ENCODE data around the gene ERVW-1.
"Not testable (repeated sequence)": the region's sequence is repeated elsewhere in the genome, so short reads cannot be mapped to it uniquely, and the experiment has no call there.

Gene ERVW-1

GRCh38 chr7:92475261-92475770, 2.4 kb downstream of the ERVW-1 start:
- no CpG with 5 or more reads among the region's 12 CpGs for WGBS (ENCODE audit: insufficient coverage, insufficient read length)
- not testable (repeated sequence) for H3K4me3 ChIP-seq (ENCODE audit: low read length); H3K36me3 ChIP-seq (ENCODE audit: control insufficient read depth, insufficient read depth, low read length); DNase-seq (ENCODE audit: low read depth, low spot score); H3K27ac ChIP-seq (ENCODE audit: low read length); H3K9me3 ChIP-seq (ENCODE audit: control insufficient read depth, insufficient read depth, low read length); H3K27me3 ChIP-seq (ENCODE audit: control insufficient read depth, insufficient read depth, low read length); H3K4me1 ChIP-seq (ENCODE audit: control insufficient read depth, insufficient read depth, low read length)

GRCh38 chr7:92473989-92474388, 3.8 kb downstream of the ERVW-1 start:
- H3K27me3 ChIP-seq (ENCODE audit: control insufficient read depth, insufficient read depth, low read length); H3K27ac ChIP-seq (ENCODE audit: low read length); H3K36me3 ChIP-seq (ENCODE audit: control insufficient read depth, insufficient read depth, low read length); DNase-seq (ENCODE audit: low read depth, low spot score); H3K4me1 ChIP-seq (ENCODE audit: control insufficient read depth, insufficient read depth, low read length); H3K9me3 ChIP-seq (ENCODE audit: control insufficient read depth, insufficient read depth, low read length); H3K4me3 ChIP-seq (ENCODE audit: low read length): not testable (repeated sequence)
- WGBS (ENCODE audit: insufficient coverage, insufficient read length): no CpG with 5 or more reads among the region's 10 CpGs

GRCh38 chr7:92468589-92468988, 9.2 kb downstream of the ERVW-1 start:
- WGBS (ENCODE audit: insufficient coverage, insufficient read length): no CpG with 5 or more reads among the region's 9 CpGs
- H3K36me3 ChIP-seq (ENCODE audit: control insufficient read depth, insufficient read depth, low read length); DNase-seq (ENCODE audit: low read depth, low spot score): not testable (repeated sequence)

GRCh38 chr7:92466682-92467081, 11.1 kb downstream of the ERVW-1 start:
- no CpG with 5 or more reads among the region's 2 CpGs for WGBS (ENCODE audit: insufficient coverage, insufficient read length)
- H3K27me3 ChIP-seq (ENCODE audit: control insufficient read depth, insufficient read depth, low read length): no peaks in the 10 kb centered on the region

More at GRCh38 chr7:92468589-92468988, 9.2 kb downstream of the ERVW-1 start:
- H3K4me1 ChIP-seq (ENCODE audit: control insufficient read depth, insufficient read depth, low read length); H3K27ac ChIP-seq (ENCODE audit: low read length); H3K27me3 ChIP-seq (ENCODE audit: control insufficient read depth, insufficient read depth, low read length); H3K9me3 ChIP-seq (ENCODE audit: control insufficient read depth, insufficient read depth, low read length); H3K4me3 ChIP-seq (ENCODE audit: low read length): not testable (repeated sequence)

GRCh38 chr7:92464515-92464914, 13.2 kb downstream of the ERVW-1 start:
- Histone ChIP-seq H3K4me1 (ENCODE audit: control insufficient read depth, insufficient read depth, low read length) (no peaks in the 10 kb centered on the region), H3K4me3 (ENCODE audit: low read length) (no peak overlapping the region), H3K36me3 (ENCODE audit: control insufficient read depth, insufficient read depth, low read length) (no peaks in the 10 kb centered on the region), H3K27me3 (ENCODE audit: control insufficient read depth, insufficient read depth, low read length) (no peaks in the 10 kb centered on the region), H3K9me3 (ENCODE audit: control insufficient read depth, insufficient read depth, low read length) (no peaks in the 10 kb centered on the region), H3K27ac (ENCODE audit: low read length) (no peak overlapping the region)
- no CpG with 5 or more reads among the region's 3 CpGs for WGBS (ENCODE audit: insufficient coverage, insufficient read length)
- no peak for DNase-seq (ENCODE audit: low read depth, low spot score)

More at GRCh38 chr7:92466682-92467081, 11.1 kb downstream of the ERVW-1 start:
- DNase-seq (ENCODE audit: low read depth, low spot score): no peak
- H3K4me3 ChIP-seq (ENCODE audit: low read length): no peak overlapping the region
- no peaks in the 10 kb centered on the region for H3K36me3 ChIP-seq (ENCODE audit: control insufficient read depth, insufficient read depth, low read length)
- H3K9me3 ChIP-seq (ENCODE audit: control insufficient read depth, insufficient read depth, low read length): no peaks in the 10 kb centered on the region
- H3K27ac ChIP-seq (ENCODE audit: low read length): no peak overlapping the region
- no peaks in the 10 kb centered on the region for H3K4me1 ChIP-seq (ENCODE audit: control insufficient read depth, insufficient read depth, low read length)

GRCh38 chr7:92462560-92462959, 15.2 kb downstream of the ERVW-1 start:
- Histone ChIP-seq H3K4me3 (ENCODE audit: low read length) (no peak overlapping the region), H3K4me1 (ENCODE audit: control insufficient read depth, insufficient read depth, low read length) (no peaks in the 10 kb centered on the region), H3K36me3 (ENCODE audit: control insufficient read depth, insufficient read depth, low read length) (no peaks in the 10 kb centered on the region), H3K27ac (ENCODE audit: low read length) (no peak overlapping the region), H3K27me3 (ENCODE audit: control insufficient read depth, insufficient read depth, low read length) (no peaks in the 10 kb centered on the region), H3K9me3 (ENCODE audit: control insufficient read depth, insufficient read depth, low read length) (no peaks in the 10 kb centered on the region)
- no CpG with 5 or more reads among the region's 3 CpGs for WGBS (ENCODE audit: insufficient coverage, insufficient read length)
- DNase-seq (ENCODE audit: low read depth, low spot score): no peak

- no peaks in the 10 kb centered on the region for H3K27me3 ChIP-seq (ENCODE audit: control insufficient read depth, insufficient read depth, low read length)
- H3K36me3 ChIP-seq (ENCODE audit: control insufficient read depth, insufficient read depth, low read length): peaks cover 2% of the 10 kb centered on the region; the same call in 1 of the 2 replicates
- H3K4me3 ChIP-seq (ENCODE audit: low read length): no peak overlapping the region
- no CpG with 5 or more reads among the region's 8 CpGs for WGBS (ENCODE audit: insufficient coverage, insufficient read length)
- no peak overlapping the region for H3K27ac ChIP-seq (ENCODE audit: low read length)
- H3K4me1 ChIP-seq (ENCODE audit: control insufficient read depth, insufficient read depth, low read length): no peaks in the 10 kb centered on the region
- H3K9me3 ChIP-seq (ENCODE audit: control insufficient read depth, insufficient read depth, low read length): no peaks in the 10 kb centered on the region
- no peak for DNase-seq (ENCODE audit: low read depth, low spot score)
Observed at GRCh38 chr7:92461027-92462003, 16.4 kb downstream of the ERVW-1 start.

GRCh38 chr7:92460510-92460909, 17.2 kb downstream of the ERVW-1 start:
- Histone ChIP-seq H3K9me3 (ENCODE audit: control insufficient read depth, insufficient read depth, low read length) (no peaks in the 10 kb centered on the region), H3K36me3 (ENCODE audit: control insufficient read depth, insufficient read depth, low read length) (peaks cover 3% of the 10 kb centered on the region; the same call in 1 of the 2 replicates), H3K4me1 (ENCODE audit: control insufficient read depth, insufficient read depth, low read length) (no peaks in the 10 kb centered on the region), H3K27me3 (ENCODE audit: control insufficient read depth, insufficient read depth, low read length) (no peaks in the 10 kb centered on the region), H3K4me3 (ENCODE audit: low read length) (no peak overlapping the region), H3K27ac (ENCODE audit: low read length) (no peak overlapping the region)
- no CpG with 5 or more reads among the region's 4 CpGs for WGBS (ENCODE audit: insufficient coverage, insufficient read length)
- no peak for DNase-seq (ENCODE audit: low read depth, low spot score)

- Histone ChIP-seq H3K4me3 (ENCODE audit: low read length) (no peak overlapping the region), H3K27ac (ENCODE audit: low read length) (no peak overlapping the region), H3K27me3 (ENCODE audit: control insufficient read depth, insufficient read depth, low read length) (no peaks in the 10 kb centered on the region), H3K9me3 (ENCODE audit: control insufficient read depth, insufficient read depth, low read length) (no peaks in the 10 kb centered on the region), H3K36me3 (ENCODE audit: control insufficient read depth, insufficient read depth, low read length) (peaks cover 3% of the 10 kb centered on the region; the same call in 1 of the 2 replicates), H3K4me1 (ENCODE audit: control insufficient read depth, insufficient read depth, low read length) (no peaks in the 10 kb centered on the region)
- no CpG with 5 or more reads among the region's 2 CpGs for WGBS (ENCODE audit: insufficient coverage, insufficient read length)
- DNase-seq (ENCODE audit: low read depth, low spot score): no peak
Observed at GRCh38 chr7:92460109-92460508, 17.6 kb downstream of the ERVW-1 start.

- H3K4me3 ChIP-seq (ENCODE audit: low read length): no peak overlapping the region
- H3K4me1 ChIP-seq (ENCODE audit: control insufficient read depth, insufficient read depth, low read length): no peaks in the 10 kb centered on the region
- no CpG with 5 or more reads among the region's 2 CpGs for WGBS (ENCODE audit: insufficient coverage, insufficient read length)
- H3K36me3 ChIP-seq (ENCODE audit: control insufficient read depth, insufficient read depth, low read length): peaks cover 16% of the 10 kb centered on the region; the same call in 1 of the 2 replicates
- no peak overlapping the region for H3K27ac ChIP-seq (ENCODE audit: low read length)
- DNase-seq (ENCODE audit: low read depth, low spot score): no peak
- H3K27me3 ChIP-seq (ENCODE audit: control insufficient read depth, insufficient read depth, low read length): no peaks in the 10 kb centered on the region
- no peaks in the 10 kb centered on the region for H3K9me3 ChIP-seq (ENCODE audit: control insufficient read depth, insufficient read depth, low read length)
Observed at GRCh38 chr7:92456236-92456635, 21.5 kb downstream of the ERVW-1 start.
